Bronchial epithelial cell (primary cell): Measurements from ENCODE around the gene BRF1. TPM values are rescaled to one million over a fixed set of nuclear protein-coding genes. Genes with fewer than 3 reads are reported as not detected.

ENCODE experiments used
- DNase-seq: peaks from one replicate; pipeline ENCODE4 v3.0.0-alpha.2; 2010; ENCODE audit warnings: low read depth
- FAIRE-seq: peaks from 2 replicates; lab custom pipeline; 2011; peaks lifted over from hg19 to GRCh38; lab: Jason Lieb, UNC
- H3K27me3 ChIP-seq: 2 replicates; pipeline ENCODE4 v1.5.1; 2011; ENCODE audit warnings: low read length; ENCODE audit not compliant: control insufficient read depth, insufficient read depth
- H3K36me3 ChIP-seq: 2 replicates; pipeline ENCODE4 v1.5.1; 2011; ENCODE audit warnings: low read length; ENCODE audit not compliant: control insufficient read depth, insufficient read depth
- H3K4me3 ChIP-seq: 2 replicates; pipeline ENCODE4 v1.5.1; 2011; ENCODE audit warnings: mild to moderate bottlenecking, low read depth, low read length, control low read depth
- total RNA-seq: library from RNA; depleted of rRNA; stranded (reverse); fragments of >200 nt; gene quantifications from 2 replicates; pipeline ENCODE4 v1.2.1, GENCODE V29; 2014
- TF ChIP-seq, protein P1 (sequence below): IDR thresholded peaks from 2 replicates; pipeline ENCODE4 v1.5.1; 2011; ENCODE audit warnings: mild to moderate bottlenecking, moderate library complexity, low read length, control low read depth, inconsistent platforms; ENCODE audit not compliant: insufficient read depth, severe bottlenecking

The BRF1 gene
- total RNA-seq, 1 donor from 2014 or later: 24.0 TPM

DNA sequence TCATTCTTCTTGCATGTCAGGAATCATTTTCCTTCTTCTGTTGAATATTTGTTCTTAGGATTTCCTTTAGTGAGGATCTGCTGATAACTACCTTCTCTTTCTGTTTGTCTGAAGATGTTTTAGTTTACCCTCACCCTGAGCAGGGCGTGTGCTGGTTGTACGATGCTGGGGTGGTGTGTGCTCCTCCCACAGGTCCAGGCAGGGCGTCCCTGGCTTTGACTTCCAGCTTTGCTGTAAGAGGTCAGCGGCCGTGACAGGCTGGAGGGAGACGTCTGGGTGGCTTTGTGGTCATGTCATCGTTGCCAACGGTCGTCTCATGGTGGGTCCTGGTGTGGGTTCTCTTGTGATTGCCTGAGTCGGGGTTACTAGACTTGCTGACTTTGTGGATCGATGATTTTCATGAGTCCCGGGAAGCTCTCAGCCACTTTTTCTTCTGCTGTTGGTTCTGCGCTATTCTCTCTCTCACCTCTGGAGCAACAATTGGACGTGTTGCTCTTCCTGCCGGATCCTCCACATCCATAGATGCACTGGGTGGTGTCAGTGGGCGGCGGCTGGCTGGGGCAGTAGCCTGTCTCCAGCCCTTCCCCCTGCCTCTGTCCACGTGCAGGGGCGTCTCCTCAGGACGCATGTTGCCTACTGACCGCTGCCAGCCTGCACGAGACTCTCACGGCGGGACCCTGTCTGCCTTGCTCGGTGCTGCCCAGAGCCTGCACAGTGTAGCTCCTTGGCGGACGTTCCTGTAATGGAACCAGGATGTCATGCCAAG, 22.2 kb upstream of the BRF1 start:
- Histone ChIP-seq H3K36me3 (peaks cover 1% of the 10 kb centered on the region), H3K27me3 (no peaks in the 10 kb centered on the region), H3K4me3 (no peak overlapping the region)
- no peak for DNase-seq
- no peak for FAIRE-seq
- TF ChIP-seq, protein P1, sequence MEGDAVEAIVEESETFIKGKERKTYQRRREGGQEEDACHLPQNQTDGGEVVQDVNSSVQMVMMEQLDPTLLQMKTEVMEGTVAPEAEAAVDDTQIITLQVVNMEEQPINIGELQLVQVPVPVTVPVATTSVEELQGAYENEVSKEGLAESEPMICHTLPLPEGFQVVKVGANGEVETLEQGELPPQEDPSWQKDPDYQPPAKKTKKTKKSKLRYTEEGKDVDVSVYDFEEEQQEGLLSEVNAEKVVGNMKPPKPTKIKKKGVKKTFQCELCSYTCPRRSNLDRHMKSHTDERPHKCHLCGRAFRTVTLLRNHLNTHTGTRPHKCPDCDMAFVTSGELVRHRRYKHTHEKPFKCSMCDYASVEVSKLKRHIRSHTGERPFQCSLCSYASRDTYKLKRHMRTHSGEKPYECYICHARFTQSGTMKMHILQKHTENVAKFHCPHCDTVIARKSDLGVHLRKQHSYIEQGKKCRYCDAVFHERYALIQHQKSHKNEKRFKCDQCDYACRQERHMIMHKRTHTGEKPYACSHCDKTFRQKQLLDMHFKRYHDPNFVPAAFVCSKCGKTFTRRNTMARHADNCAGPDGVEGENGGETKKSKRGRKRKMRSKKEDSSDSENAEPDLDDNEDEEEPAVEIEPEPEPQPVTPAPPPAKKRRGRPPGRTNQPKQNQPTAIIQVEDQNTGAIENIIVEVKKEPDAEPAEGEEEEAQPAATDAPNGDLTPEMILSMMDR: no peak

DNA sequence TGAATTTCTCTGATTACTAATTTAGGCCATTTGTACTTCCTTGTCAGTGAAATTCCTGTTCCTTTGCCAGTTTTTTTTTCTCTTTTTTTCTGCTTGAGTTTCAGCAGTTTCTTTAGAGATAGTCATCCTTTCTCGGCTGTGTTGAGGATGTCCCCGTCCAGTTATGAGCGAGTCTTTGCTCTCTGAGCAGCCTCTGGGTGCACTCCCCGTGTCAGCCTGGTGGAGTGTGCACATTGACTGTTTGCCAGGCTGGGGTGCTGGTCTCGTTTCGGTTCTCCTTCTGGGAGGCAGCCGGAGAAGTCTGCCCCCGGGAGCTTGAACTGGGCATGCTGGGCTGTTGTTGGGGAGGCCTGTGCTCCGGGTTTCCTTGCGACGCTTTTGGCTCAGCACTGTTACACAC, 16.7 kb upstream of the BRF1 start:
- H3K36me3 ChIP-seq: no peaks in the 10 kb centered on the region
- H3K27me3 ChIP-seq: no peaks in the 10 kb centered on the region
- DNase-seq (peak; percentile 22), FAIRE-seq (no peak)
- no peak overlapping the region for H3K4me3 ChIP-seq
- TF ChIP-seq, protein P1: no peak

DNA sequence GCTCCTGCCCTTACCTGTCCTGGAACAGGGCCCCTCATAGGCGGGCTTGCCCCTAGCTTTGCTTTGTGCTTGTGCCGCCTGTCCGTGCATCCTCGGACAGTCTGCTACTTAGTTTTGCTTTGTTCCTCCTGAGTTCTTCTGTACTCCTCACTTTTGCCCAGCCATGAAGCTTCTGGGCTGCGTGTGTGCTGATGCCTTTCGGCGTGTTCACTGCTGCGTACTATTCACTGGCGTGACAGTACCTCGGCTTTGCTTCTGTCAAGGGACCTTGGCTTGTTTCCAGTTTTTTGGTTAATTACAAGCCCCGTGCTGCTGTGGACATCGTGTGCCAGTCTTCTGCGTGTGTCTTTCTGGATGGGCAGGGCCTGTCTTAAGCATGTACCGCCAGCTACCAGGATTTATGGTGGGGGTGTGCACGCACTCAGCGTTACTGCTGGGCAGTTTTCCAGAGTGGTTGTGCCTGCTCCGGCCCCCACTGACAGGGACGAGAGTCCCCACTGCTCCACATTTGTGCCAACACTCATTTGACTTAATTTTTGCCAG, 16.2 kb upstream of the BRF1 start:
- no peak for FAIRE-seq
- no peak for DNase-seq
- H3K4me3 ChIP-seq: no peak overlapping the region
- no peaks in the 10 kb centered on the region for H3K36me3 ChIP-seq
- H3K27me3 ChIP-seq: no peaks in the 10 kb centered on the region
- TF ChIP-seq, protein P1: no peak

DNA sequence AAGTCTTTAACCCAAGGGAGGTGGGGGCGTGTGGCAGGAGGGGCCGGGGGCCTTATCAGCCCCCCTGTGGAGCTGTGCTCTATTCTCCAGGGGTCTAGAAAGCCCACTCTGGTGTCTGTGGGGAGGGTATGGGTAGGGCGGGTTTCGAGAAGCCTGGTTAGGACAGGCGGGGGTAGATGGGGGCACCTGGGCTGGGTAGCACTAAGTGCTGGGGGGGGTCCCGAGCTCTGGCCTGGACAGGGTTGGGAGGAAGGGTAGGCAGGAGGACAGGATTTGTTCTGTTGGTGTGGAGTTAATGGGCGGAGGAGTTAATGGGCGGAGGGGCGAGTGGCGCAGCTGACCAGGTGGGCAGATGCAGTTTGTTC, 15.8 kb upstream of the BRF1 start:
- Histone ChIP-seq H3K27me3 (no peaks in the 10 kb centered on the region), H3K36me3 (no peaks in the 10 kb centered on the region), H3K4me3 (no peak overlapping the region)
- TF ChIP-seq, protein P1: no peak
- FAIRE-seq (no peak), DNase-seq (no peak)

DNA sequence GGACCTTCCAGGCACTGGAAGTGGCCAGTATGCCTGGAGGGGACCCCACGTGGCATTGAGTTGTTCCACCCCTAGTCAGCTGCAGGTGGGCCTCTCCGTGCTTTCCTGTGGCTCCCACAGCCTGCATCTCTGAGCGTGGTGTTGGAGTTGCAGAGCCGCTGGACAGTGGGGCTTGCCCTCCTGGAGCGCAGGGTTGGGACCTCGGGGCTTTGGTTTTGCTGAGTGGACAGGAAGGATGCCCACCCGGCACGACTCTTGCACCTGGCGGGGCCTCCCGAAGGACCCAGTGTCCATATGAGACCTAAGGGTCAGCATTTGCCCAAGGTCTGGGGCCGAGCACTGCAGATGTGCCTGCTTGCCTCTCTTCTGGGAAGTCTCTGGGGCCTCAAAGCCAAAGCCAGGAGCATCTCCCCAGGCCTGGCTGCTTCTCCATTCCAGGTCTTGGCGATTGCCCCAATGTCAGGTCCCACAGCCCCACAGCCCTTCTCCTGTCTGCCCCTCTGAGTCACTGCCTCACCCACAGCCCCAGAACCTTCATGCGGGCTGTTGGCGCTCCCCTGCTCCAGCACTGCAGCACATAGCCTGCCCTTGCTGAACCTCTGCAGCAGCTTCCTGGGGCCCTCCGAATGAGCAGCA, 15.3 kb upstream of the BRF1 start:
- no peak for FAIRE-seq
- DNase-seq: no peak
- H3K4me3 ChIP-seq: peak overlapping the region; percentile 71

More for the DNA sequence above, 15.3 kb upstream of the BRF1 start:
- no peaks in the 10 kb centered on the region for H3K27me3 ChIP-seq
- TF ChIP-seq, protein P1: no peak
- no peaks in the 10 kb centered on the region for H3K36me3 ChIP-seq
